IPS-15b (cell line): ENCODE measurements around the gene LAYN.

Experiments
- H3K27me3 ChIP-seq: one replicate; pipeline ENCODE4 v1.6.1; 2013; ENCODE audit warnings: low read length; ENCODE audit not compliant: control insufficient read depth, insufficient read depth
- H3K36me3 ChIP-seq: one replicate; pipeline ENCODE4 v1.6.1; 2013; ENCODE audit warnings: low read length; ENCODE audit not compliant: control insufficient read depth, insufficient read depth
- H3K4me1 ChIP-seq: one replicate; pipeline ENCODE4 v1.6.1; 2013; ENCODE audit warnings: mild to moderate bottlenecking, low read length; ENCODE audit not compliant: control insufficient read depth, insufficient read depth
- H3K4me3 ChIP-seq: one replicate; pipeline ENCODE4 v1.5.1; 2013; ENCODE audit warnings: low read depth, low read length
- H3K9ac ChIP-seq: one replicate; pipeline ENCODE4 v1.6.1; 2013; ENCODE audit warnings: low read depth, mild to moderate bottlenecking, low read length
- H3K9me3 ChIP-seq: one replicate; pipeline ENCODE4 v1.6.1; 2013; ENCODE audit warnings: mild to moderate bottlenecking, low read length; ENCODE audit not compliant: control insufficient read depth, insufficient read depth

The LAYN gene

DNA sequence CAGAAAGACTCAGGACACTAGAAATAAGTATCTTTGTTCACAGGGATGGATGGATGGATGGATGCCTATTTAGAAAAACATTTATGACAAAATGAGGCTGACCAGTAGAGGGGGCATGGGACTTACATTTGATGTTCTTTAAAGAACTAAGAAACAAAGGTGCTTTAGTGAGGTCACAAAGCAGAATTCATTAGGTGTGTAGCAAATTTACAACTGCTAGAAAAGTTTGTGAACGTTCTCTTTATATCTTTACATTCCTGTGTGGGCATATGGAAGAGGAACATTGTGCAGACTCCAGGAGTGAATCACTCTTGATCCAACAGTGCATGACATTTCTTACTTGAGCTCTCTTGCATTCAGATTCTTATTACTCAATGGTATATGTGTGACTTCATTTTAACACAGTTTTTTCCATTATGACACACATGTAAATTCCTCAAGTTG, 45.9 kb downstream of the LAYN start:
- H3K36me3 ChIP-seq: no peaks in the 10 kb centered on the region
- no peaks in the 10 kb centered on the region for H3K9me3 ChIP-seq
- H3K9ac ChIP-seq: no peak overlapping the region
- H3K4me3 ChIP-seq: no peak overlapping the region
- H3K4me1 ChIP-seq: peaks cover 7% of the 10 kb centered on the region
- H3K27me3 ChIP-seq: no peaks in the 10 kb centered on the region

DNA sequence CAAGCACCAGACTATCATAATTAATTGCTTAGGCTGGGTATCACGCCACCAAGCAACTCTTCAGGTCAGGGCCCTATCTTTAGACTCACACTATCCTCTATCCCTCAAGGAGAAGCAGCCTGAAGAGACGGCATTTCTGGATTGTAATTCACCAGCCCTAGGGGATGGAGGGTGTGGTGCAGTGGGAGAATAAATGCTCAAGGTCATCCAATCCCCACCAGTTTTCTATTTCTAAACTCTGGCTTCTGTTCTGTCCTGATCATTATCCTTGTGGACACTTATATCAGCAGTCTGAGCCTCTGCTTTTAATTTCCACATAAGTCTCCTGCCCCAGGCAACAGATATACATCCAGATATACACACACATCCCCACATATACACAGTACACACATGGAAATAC, 48.6 kb downstream of the LAYN start:
- peaks cover 7% of the 10 kb centered on the region for H3K4me1 ChIP-seq
- no peak overlapping the region for H3K4me3 ChIP-seq
- H3K9me3 ChIP-seq: no peaks in the 10 kb centered on the region
- H3K36me3 ChIP-seq: no peaks in the 10 kb centered on the region
- H3K9ac ChIP-seq: no peak overlapping the region
- no peaks in the 10 kb centered on the region for H3K27me3 ChIP-seq

DNA sequence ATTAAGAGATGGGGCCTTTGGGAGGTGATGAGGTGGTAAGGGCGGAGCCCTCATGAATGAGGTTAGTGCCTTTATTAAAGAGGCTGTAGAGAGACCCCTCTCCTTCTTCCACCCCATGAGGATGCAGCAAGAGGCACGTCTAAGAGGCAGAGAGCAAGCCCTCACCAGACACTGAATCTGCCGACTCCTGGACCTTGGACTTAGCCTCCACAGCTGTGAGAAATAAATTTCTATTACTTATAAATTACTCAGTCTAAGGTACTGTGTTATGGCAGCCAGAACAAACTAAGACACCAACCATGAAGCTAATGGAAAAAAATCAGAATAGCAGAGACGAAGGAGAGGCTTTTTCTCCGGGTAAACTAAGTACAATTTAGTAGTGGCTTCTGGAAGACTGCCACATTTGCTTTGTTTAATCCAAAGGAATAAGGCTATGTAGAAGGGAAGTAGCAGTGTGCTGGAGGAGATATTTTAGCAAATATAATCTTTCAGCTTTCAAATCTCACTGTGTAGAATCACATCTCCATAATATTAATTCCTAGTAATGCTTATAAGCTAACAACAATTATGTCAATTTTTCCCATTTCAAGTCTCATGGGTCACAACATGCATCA, 49.5 kb downstream of the LAYN start:
- no peaks in the 10 kb centered on the region for H3K36me3 ChIP-seq
- H3K4me1 ChIP-seq: no peaks in the 10 kb centered on the region
- no peaks in the 10 kb centered on the region for H3K27me3 ChIP-seq
- no peak overlapping the region for H3K4me3 ChIP-seq
- H3K9ac ChIP-seq: no peak overlapping the region
- H3K9me3 ChIP-seq: no peaks in the 10 kb centered on the region

DNA sequence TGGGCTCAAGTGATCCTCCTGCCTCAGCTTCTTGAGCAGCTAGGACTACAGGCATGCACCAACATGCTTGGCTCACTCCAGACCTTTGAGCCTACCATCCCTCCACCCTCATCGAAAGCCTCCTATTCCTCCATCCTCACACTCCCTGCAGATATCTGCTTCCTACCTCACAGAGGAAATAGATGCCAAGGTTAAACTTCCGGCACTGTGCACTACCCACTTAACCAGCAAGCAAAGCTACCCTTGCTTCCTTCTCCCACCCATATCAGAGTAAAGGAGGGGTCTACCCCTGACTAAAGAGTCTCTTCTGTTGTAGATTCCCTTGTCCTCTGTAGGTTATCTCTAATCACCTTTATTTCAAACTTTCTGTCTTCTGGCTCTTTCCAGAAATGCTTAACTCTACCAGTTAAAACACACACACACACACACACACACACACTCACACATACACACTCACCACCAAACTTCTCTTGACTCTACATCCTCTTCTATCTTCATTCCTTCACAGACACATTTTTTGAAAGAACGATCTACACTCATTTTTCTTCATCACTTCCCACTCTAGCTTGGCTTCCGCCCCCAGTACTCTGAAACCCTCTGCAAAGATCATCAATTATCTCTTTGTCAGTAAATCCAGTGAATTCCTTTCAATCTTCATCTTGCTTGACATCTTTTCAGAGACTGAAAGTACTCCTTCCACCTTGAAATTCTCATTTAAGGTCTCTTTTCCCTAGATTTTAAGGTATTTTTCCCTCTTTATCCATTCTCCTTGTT, 50.9 kb downstream of the LAYN start:
- Histone ChIP-seq H3K4me1 (no peaks in the 10 kb centered on the region), H3K36me3 (no peaks in the 10 kb centered on the region), H3K4me3 (no peak overlapping the region), H3K9me3 (no peaks in the 10 kb centered on the region), H3K9ac (no peak overlapping the region), H3K27me3 (no peaks in the 10 kb centered on the region)

DNA sequence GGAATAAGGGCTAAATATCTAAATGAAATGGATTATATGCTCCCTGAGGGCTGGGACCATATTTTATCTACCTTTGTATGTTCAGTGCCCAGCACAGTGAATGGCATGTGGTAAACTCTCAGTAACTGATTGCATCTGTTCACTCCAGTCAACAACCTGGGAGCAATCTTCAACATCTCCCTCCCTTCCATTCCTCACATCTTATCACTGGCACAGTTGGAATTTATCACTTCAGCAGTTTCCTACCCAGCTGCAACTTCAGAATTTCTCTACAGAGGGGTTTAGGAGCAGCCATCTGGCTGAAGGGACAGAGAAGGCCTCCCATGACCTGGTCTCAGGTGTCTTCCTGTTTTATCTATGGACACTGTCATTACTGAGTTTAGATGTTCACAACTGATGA, 52.0 kb downstream of the LAYN start:
- no peaks in the 10 kb centered on the region for H3K9me3 ChIP-seq
- no peaks in the 10 kb centered on the region for H3K4me1 ChIP-seq
- H3K27me3 ChIP-seq: no peaks in the 10 kb centered on the region
- H3K36me3 ChIP-seq: no peaks in the 10 kb centered on the region
- H3K9ac ChIP-seq: no peak overlapping the region
- no peak overlapping the region for H3K4me3 ChIP-seq

DNA sequence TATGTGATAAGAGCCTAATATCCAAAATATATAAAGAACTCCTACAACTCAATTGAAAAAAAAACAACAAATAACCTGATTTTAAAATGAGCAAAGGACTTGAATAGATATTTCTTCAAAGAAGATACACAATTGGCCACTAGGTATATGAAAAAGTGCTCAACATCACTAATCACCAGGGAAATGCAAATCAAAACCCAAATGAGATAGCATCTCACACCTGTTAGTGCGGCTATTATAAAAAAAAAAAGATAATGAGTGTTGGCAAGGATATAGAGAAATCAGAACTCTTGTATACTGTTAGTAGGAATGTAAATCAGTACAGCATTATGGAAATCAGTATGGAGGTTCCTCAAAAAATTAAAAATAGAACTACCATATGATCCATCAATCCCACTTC, 55.8 kb downstream of the LAYN start:
- Histone ChIP-seq H3K9ac (no peak overlapping the region), H3K4me1 (no peaks in the 10 kb centered on the region), H3K36me3 (no peaks in the 10 kb centered on the region), H3K9me3 (no peaks in the 10 kb centered on the region), H3K4me3 (no peak overlapping the region), H3K27me3 (peaks cover 7% of the 10 kb centered on the region)

DNA sequence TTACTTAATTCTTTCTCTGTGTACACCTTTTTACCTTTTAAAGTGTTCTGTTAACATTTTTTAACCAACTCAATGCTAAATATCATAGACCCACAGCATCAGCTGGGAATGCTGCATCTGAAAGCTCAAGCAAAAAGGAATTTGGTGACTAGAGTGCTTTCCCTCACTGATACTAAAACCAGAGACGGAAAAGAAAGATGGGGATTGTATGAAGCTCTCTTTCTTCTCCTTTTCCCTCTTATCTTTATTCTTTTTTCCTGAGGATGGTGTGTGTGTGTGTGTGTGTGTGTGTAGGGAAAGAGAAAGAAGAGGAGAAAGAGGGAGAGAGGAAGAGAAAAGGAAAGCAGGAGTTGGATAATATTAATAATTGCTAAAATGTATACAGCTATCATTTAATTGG, 57.6 kb downstream of the LAYN start:
- H3K36me3 ChIP-seq: no peaks in the 10 kb centered on the region
- no peak overlapping the region for H3K4me3 ChIP-seq

DNA sequence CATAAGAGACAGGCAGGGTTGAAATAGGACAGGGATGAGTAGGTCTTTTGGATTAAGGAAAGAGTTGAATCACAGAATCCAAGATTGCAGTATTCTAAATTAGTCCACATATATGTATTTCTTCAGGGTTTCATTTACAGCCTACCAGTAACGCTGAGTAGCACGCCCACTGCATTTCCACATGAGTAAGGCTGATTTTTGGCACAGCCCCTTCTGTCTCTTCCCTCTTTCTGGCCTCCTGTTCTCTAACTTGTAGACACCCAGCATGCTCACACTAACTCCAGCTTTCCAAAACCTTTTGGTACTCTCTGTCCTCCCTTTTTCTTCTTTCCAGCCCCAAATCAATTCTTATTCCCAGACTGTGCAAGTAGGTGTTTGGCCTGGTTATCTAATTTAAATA, 58.0 kb downstream of the LAYN start:
- H3K36me3 ChIP-seq: no peaks in the 10 kb centered on the region
- no peak overlapping the region for H3K4me3 ChIP-seq

More for the DNA sequence above, 57.6 kb downstream of the LAYN start:
- peaks cover 4% of the 10 kb centered on the region for H3K4me1 ChIP-seq
- peaks cover 11% of the 10 kb centered on the region for H3K27me3 ChIP-seq
- no peak overlapping the region for H3K9ac ChIP-seq
- no peaks in the 10 kb centered on the region for H3K9me3 ChIP-seq

DNA sequence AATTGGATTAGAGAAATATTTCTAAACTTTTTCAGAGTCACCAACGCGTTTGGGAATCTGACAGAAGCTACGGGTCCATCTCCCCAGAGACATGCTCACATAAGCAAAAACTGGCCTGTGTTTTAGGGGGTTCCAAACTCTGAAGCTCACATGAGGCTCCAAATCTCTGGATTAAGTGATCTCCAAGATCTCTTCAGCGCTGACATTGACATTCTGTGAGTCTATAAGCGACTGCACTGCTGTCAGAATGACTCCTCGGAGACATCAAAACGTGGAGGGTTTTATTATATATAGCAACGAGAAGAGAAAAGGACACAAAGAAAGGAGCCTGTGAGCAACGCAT, 61.1 kb downstream of the LAYN start:
- Histone ChIP-seq H3K36me3 (no peaks in the 10 kb centered on the region), H3K9ac (no peak overlapping the region), H3K4me1 (peaks cover 4% of the 10 kb centered on the region)

More for the DNA sequence above, 58.0 kb downstream of the LAYN start:
- Histone ChIP-seq H3K9me3 (no peaks in the 10 kb centered on the region), H3K4me1 (peaks cover 4% of the 10 kb centered on the region), H3K9ac (no peak overlapping the region), H3K27me3 (peaks cover 15% of the 10 kb centered on the region)

DNA sequence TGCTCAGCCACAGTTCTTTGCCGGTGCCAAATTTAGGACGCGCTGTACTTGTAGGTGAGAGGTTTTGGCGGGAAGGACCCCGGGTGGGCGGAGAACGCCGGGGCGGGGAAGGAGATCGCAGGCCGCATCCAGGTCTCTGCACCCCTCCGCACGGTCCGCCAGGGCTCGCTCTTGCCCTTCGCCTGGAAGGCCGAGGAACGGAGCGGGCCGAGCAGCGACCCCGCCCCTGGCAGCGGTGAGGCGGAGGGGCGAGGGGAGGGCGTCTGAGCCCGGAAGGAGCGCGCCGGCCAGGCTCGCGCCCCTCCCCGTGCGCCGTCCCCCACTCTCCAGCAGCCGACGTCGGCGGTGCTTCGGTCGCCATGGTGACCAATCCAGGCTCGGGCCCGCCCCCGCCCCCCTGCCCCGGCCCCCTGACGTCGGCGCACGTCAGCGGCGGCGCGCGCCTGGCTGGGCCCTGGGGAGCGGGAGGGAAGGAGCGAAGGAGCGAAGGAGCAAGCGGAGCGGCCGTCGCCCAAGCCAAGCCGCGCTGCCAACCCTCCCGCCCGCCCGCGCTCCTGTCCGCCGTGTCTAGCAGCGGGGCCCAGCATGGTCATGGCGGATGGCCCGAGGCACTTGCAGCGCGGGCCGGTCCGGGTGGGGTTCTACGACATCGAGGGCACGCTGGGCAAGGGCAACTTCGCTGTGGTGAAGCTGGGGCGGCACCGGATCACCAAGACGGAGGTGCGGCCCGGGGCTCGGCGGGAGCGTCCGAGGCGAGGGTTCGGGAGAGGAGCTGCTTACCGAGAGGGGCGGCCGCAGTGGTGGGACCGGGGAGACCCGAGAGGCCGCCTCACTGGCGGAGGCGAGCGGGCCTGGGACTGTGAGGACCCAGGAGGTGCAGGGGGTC, 61.7 kb downstream of the LAYN start, which contains the start of gene SIK2:
TSS of gene SIK2 (plus strand) at position 471 of the 886 bp plus-strand sequence. CDS start at position 586, 115 bp downstream.
- Histone ChIP-seq H3K36me3 (no peaks in the 10 kb centered on the region), H3K9ac (peak within 1 kb of the TSS; percentile 70), H3K4me1 (peaks cover 4% of the 10 kb centered on the region), H3K9me3 (no peaks in the 10 kb centered on the region), H3K27me3 (peaks cover 22% of the 10 kb centered on the region), H3K4me3 (peak within 1 kb of the TSS; percentile 75)

More for the DNA sequence above, 61.1 kb downstream of the LAYN start:
- Histone ChIP-seq H3K27me3 (peaks cover 22% of the 10 kb centered on the region), H3K9me3 (no peaks in the 10 kb centered on the region), H3K4me3 (peak overlapping the region; percentile 48)

DNA sequence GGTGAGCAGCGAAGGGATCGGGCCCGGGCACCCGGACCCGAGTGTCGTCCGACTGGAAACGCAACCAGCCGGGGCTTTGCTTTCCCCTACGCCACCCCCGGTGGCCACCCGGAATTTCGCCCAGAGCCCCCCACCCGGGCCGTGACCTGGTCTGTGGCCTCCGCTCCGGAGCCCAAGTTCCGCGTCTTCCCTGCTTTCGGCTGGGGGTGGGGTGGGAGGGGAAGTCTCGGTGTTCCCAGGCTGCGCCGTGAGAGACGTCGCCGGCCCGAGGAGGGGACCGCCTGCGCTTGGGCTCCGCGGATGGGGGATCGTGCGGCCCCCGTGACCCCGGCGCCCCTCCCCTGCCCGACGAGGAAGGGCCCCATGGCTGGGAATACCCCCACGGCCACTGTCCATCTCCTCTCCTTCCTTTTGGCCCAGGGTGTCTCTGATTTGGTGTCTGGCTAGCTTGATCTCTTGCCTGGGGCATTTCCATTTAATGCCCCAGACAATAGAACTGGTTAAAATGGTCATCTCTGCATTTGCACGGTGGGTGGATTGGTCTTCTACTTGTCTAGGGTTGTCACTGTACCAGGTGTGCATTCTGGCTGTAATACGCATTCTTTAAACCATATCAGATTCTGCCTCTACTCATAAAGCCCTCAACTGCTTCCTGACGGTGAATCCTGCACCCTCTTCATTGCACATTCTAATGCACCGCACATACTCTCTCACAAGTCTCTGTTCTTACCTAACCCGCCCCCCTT, 62.5 kb downstream of the LAYN start:
- no peaks in the 10 kb centered on the region for H3K36me3 ChIP-seq
- H3K27me3 ChIP-seq: peaks cover 22% of the 10 kb centered on the region
- H3K9ac ChIP-seq: peak overlapping the region; percentile 70
- H3K4me3 ChIP-seq: peak overlapping the region; percentile 75
- peaks cover 4% of the 10 kb centered on the region for H3K4me1 ChIP-seq
- no peaks in the 10 kb centered on the region for H3K9me3 ChIP-seq
